HG03439 (cell line): Measurements from ENCODE around the gene KAZN.

Source experiments
- ATAC-seq: cut with Tn5 transposase; IDR thresholded peaks from one replicate; pipeline ENCODE4 v1.9.1; 2021; ENCODE audit warnings: mild to moderate bottlenecking, moderate library complexity; ENCODE audit not compliant: unreplicated experiment

KAZN gene

DNA sequence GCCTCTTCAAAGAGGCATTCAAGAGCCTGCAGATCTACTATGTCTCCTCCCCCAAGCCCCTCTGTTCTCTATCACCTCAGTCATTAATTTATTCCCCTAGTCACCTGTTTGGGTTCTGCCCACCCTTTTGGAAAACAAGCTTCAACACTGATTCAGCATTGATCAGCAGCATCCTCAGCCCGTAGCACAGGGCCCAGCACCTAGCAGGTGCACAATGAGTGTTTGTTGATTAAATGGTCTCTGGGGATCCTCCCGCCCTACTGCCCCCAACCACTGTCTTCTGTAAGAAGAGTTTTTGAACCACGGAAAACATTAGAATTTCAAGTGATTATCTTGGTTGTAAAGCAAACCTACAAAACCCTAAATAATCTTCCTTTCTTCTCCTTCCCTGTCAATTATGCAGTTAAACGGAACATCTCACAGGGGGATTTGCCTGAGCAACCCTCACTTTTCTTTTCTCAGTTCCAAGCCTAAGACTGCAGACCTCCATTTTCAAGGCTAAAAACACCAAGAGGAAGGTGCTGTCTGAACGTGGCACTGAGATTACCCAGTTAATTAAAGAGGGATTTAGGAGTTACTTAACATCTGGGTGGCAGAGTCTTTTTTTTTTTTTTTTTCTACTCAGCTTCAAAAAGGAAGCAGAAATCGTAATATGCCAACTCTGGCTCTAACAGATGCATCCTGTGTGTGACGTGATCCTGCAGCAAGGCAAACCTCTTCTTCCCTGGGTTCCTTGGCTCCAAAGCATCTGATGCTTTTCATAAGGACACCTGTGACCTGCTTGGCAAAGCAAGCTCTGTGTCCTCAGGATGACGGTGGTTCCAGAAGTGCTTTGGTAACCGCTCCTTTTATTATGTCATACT is 163.0 kb downstream of the KAZN start:
- no peak for ATAC-seq

DNA sequence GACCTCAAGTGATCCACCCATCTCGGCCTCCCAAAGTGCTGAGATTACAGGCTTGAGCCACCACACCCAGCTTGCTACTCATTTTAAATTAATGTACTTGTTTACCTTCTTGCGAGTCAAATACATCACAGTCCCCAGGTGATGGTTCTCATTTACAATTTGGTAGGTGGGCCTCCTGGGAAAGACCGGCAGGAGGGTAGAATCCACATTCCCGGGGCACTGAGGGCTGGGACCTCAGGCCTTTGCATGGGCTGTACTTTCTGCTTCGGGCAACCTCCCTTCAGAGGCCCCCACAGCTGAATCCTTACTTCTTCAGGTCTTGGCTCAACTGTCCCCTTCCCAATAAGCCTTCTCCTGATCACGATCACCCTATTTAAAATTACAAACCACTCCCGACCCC is 165.5 kb downstream of the KAZN start:
- ATAC-seq: no peak

DNA sequence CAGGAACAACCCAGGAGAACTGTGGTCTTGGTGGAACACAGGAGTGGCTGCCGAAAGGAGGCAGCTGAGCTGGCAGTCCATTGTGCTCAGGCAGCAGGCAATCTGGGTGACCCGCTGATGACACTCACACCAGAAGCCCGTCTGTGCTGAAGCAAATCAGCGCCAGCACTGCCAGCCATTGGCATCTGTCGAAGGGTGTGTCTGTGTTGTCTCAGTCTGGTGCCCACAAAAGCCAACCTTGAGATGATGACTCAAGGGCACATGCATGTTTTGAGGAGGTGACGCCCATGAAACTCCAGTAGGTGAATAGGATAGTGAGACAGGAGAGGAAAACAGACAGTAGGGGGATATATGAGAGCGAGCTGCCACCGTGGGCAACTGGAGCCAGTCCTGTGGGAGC is 167.3 kb downstream of the KAZN start:
- no peak for ATAC-seq

DNA sequence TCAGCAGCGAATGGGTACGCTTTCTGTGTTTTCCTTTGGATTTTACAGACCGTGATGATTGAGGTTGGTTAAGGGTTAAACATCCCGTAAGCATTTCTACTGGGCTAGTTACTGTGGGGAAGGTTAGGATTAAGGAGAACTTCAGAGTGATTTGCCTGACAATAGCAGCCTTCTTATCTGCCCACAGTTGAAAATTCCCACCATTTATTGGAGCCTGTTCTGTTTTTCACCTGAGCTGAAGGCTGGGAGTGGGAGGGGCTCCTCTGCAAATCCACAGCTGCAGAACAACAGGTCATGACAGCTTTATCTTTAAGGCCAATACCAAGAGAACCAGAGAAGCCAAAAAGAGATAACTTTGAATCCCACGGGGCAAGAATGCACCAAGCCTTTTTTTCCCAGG is 168.6 kb downstream of the KAZN start:
- no peak for ATAC-seq

DNA sequence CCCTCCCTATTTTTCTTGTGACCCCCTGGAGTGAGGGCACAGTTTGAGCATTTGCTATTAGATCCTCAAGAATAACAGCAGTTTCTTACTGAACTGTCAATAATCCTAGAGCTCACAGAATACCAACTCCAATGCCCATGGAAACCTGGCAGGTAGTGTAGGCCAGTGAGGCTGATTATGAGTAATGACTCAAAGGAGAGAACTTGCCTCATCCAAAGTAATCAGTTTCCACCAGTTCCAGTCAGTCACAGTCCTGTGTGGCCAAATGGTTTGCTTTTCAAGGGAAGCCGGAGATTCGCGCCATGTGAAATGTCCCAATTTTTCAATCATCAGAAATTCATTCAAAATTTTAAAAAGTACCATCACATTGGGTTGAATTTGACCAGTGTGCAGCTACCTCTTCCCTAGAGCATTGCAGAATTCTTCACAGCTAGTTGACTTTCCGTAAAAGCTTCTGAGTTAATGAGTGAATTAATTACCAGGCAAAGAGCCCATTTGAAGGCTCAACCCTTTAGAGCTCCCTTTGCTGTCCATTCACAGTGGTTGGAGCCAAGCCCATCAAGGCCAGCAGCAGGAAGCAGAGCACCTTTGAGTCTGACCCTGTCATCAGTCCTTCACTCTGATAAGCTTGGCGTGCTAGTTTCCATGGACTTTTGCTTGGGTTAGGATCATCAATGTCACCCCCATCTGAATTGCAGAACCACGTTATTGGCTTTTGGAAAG is 170.3 kb downstream of the KAZN start:
- ATAC-seq: no peak

DNA sequence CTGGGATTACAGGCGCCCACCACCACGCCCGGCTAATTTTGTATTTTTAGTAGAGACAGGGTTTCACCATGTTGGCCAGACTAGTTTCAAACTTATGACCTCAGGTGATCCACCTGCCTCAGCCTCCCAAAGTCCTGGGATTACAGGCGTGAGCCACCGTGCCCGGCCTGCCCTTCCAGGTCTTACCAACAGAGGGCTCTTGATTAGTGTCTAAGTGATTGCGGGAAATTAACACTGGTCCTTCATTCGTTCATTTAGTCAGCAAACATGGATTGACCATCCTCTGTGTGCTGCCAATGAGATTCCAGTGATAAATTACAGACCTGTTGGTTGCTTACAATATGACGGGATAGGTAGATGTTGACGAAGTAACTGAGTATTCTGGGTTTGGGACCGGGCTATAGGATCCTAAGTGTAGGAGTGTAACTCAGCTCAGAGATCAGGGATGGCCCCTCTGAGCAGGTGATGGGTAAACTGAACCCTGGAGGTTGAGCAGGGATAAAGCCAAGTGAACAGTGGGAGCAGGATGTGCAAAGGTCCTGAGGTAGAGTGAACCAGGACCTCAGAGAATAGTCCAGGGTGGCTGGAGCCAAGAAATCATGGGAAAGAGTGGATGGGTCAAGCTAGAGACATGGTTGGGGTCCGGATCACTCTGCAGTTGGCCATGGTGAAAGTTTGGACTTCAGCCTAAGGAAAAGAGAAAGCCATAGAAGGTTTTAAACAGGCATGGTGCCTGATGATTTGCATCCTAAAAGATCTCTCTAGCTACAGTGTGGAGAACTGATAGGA is 171.2 kb downstream of the KAZN start:
- no peak for ATAC-seq

DNA sequence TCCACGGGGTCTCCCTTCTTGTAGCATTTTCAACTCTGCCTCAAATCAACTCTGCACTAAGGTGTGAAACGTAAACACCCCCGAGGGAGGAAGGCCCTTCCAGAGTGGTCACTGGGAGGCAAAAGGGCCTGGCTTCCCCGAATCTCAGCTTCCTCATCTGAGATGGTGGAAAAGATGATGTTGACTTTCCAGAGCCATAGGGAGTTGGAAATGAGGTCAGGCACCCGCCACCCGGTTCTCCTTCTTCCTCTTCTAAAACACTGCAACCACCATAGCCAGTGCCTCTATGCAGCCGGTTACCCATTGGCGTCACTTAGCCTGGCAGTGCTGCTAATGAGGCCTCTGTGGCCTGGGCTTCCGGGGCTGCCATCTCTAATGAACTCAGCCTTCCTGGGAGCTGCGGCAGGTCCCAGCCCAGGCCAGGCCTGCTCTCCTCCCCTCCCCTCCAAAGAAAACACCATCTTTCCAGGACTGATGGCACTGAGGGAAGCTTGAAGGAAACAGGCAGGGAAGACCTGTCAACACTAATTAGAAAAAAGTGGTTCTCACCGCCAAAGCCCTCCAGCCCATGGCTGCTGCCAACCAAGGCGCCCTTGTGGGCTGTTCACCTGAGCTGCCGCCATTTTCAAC is 175.0 kb downstream of the KAZN start:
- ATAC-seq: no peak

DNA sequence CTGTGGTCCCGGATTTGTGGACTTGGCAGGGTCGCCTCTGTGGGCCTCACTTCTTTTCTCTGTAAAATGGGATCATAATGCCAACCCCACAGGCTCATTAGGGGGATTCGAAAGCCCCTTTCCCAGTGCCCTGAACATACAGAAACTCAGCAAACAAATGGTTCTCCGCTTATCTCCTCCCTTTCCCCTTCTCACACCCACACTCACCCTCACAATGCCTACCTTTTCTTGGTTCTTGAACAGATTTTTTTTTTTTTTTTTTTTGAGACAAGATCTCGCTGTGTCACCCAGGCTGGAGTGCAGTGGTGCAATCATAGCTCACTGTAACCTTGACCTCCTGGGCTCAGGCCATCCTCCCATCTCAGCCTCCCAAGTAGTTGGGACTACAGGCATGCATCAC is 175.7 kb downstream of the KAZN start:
- ATAC-seq: no peak

DNA sequence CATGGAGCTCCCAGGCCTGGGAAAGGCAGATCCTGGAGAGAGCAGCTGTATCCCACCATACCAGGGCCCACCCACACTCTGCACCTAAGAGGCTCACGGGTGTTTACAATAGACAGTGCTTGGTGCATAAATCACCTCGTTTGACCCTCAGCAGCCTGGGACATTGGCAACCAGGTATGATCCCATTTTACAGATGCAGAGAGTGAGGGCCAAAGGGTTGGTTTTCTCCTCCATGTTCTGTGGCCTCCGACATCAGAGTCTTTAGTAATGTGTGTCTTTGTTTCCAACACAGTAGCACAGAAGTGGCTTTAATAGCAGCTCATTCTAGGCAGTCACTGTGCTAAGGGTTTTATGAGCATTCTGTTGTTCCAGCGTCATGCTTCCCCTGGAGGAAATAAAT is 176.5 kb downstream of the KAZN start:
- ATAC-seq: no peak

DNA sequence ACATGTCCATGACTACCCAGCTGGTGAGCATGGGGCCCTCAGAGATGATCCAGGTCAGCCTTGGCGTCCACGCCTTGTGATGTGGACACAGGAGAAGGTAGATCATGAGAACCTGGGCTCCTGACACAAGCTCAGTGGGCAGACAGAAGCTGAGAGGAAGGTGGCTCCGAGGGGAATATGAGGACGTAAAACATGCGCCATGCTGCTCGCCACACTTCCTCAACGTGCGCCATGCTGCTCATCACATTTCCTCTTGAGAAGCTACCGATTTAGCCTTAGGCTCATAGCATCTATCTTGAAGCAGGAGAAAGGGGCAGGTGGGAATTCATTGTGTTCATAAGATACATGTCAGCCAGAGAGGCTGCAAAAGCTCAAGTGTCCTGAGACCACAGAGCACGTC is 176.9 kb downstream of the KAZN start:
- no peak for ATAC-seq

DNA sequence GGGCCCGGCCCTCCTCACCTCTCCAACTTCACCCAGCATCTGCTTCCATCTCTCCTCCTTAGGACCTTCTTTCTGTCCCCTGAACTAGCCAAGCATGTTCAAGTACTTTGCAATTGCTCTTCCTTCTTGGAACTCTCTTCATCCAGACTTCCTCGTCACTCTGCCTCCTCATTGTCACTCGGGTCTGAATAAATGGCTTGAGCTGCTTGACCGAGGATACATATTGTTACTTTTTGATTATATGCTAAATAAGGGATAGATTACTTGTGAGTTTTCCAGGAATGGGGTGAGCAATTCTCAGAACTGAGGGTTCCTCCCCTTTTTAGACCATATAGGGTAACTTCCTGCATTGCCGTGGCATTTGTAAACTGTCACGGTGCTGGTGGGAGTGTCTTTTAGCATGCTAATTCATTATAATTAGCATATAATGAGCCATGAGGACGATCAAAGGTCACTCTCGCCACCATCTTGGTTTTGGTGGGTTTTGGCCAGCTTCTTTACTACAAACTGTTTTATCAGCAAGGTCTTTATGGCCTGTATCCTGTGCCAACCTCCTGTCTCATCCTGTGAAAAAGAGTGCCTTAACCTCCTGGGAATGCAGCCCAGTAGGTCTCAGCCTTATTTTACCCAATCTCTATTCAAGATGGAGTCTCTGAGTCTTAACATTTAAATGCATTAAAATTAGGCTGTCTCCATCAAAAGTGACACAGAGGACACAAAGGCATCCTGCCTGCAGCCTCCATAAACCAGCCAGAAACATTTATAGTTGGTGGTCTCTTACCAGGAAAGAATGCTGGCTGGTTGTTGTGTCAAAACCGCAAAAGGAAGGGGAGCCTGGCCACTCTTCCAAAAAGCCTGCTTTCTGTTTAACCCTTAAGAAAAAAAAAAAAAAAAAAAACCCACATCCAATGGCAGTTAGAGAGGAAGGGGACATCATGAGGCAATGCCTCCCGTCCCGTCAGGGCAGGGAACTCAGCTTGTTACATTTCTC is 179.3 kb downstream of the KAZN start:
- no peak for ATAC-seq

DNA sequence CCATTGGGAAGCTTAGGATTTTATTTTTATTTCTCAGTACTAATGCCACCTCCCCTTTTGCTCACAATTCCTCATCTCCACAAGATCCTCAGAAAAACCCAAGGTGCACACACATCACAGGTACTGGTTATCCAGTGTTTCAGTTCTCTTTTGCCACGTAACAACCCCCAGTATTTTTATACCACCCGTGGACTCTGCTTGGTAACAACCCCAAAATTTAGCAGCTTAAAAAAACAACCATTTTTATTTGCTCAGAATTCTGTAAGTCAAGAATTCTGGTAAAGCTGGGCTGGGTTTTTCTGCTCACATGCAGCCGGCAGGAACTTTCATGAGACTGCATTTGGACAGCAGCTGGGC is 180.0 kb downstream of the KAZN start:
- ATAC-seq: no peak

DNA sequence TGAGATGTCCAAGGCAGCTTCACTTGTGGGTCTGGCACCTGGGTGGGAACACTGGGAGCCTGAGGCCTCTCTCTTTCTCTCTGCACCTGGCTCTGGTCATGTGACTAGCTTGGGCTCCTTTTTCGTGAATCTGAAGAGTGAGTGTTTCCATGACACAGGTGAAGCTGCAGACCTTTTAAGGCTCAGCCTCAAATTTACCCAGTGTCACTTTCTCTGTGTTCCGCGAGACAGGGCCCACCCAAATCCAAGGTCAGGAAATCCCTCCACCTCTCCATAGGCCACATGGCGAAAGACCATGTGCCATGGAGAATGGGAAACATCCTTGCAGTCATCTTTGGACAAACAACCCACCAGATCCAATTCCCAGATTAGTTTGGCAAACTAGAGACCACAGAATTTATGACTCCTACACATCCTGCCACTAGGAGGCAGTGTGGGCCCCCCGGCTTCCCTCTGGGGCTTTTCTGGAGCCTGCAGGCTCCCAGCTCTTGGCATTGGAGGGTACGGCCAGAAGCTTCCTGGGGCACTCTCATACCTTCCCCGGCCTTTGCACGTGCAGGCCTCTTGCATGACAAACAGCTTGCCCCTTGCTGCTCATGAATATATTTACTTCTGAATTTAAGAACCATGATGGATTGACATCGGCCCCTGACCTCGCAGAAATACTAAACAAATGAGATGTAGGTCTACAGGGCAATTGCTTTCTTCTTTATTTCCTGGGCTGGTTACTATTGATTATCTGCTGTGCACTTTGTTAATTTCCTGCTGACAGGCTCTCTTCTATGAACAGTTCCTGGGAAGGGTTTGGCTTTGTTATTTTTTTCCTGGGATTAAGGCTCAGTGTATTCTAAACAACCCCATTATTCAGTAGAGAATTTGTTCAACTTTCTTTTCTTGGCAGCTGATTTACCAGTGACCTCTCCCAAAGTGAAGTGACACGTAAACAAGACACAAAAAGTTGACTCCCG is 180.7 kb downstream of the KAZN start:
- ATAC-seq: no peak

DNA sequence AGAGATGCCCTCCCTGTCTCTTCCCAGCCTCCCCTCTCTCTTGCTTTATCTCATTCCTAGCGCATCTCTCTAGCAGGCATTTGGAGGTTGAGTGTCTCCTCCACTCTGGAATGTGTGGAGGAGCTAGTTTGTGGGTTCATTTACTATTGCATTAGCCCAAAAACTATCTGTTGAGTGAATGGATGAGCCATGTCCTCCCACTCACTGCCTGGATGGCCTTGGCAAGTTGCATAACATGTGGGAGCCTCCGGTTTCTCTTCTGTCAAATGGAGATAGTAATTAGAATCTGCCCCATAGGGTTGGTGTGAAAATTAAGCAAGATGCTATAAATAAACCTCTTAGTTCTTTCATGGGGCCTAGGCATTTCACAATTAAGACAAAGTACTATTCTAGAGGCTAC is 181.8 kb downstream of the KAZN start:
- ATAC-seq: no peak

DNA sequence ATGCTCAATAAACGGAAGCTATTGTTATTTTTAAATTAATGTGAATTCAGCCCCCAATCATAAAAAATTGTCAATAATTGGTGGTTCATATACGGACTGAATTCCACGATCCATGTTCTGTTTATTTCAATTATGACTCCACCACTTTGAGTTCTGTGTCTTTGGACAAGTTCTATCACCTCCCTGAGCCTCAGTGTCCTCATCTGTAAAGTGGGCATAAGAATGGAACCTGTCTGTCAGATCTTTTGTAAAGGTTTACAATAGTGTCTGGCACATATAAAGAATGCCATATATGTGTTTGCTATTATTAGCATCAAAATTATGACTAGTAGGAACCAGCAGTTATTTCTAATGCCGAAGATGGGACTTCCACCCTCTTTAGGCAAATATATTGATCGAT is 183.3 kb downstream of the KAZN start:
- ATAC-seq: no peak

DNA sequence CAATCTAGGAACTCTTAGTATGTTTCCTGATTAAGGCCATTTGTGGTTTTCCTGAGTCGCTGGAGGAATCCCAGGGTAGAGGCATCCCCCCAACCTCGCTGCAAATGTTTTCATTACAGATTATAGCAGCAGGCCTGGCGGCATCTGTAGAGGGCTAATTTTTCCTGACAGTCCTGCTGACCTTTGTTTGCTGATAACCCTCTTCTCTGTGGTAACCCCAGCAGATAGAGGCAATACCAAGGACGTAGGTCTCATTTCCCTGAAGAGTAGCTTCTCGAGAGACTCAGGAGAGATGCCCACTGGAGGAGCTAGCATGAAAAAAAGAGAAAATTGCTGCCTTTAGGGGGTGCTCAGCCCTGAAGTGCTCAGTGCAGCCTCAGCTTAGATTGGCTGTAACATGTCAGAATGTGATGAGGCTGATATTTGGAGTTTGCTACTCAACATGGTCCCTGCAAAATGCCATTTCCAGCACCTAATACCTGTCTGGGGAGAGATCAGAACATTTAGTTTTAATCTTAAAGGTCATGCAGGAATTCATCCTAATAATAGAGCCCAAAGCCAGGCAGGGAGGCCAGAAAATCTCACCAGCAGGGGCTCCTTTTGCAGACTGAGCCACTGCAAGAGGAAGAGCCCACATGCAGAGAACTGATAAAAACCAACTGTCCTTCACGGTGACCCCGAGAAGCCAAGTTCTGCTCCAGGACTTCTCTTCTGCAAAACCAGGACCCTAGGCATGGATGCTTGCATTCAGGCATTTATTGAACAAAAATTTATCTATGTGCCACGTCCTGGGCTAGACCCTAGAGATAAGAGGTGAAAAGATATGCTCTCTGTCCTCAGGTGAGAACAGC is 184.5 kb downstream of the KAZN start:
- ATAC-seq: no peak

DNA sequence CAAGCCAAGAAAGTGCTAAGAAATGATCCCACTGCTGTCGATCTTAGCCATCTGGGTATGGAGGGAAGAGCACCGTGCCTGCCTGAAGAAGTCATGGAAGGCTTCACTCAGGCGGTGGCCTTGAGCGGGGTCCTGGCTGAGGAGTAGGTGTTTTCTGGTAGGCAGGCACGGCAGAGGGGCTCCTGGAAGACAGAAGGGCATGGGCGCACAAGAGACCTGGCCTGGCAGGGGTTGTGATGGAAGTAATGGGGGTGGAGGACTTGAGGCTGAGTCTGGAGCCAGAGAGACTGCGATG is 185.1 kb downstream of the KAZN start:
- no peak for ATAC-seq
